Epithelial cell of esophagus (primary cell): ENCODE results near the gene ENO4.

Experiments used
- DNase-seq: peaks from one replicate; pipeline ENCODE4 v3.0.0; 2010; ENCODE audit warnings: low read depth
- H3K4me3 ChIP-seq: 2 replicates; pipeline ENCODE4 v1.5.1; 2011; ENCODE audit warnings: mild to moderate bottlenecking, low read length, control low read depth
- CTCF ChIP-seq: IDR thresholded peaks from 2 replicates; pipeline ENCODE4 v1.5.1; 2011; ENCODE audit warnings: low read depth, mild to moderate bottlenecking, low read length, control low read depth, inconsistent platforms; ENCODE audit not compliant: insufficient read depth; ENCODE audit errors: missing control alignments

The ENO4 gene

DNA sequence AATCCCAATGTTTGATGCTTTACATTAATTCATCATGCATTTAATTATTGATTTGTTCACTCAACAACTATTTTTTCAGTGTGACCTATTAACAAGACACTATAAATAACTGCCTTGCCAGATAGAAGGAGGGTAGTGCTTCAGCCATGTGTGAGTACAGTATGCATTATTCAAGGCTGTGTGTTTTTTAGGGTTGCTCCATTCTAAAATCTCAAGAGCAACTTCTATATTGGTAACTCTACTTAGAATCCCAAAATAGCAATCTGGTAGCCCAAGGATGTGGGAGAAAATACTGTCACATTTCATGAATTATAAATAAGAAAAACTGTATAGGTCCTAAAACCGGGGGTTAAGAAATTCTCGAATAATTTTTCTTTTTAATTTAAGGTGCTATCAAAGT lies 69.9 kb downstream of the ENO4 start:
- H3K4me3 ChIP-seq = no peak overlapping the region
- TF ChIP-seq CTCF = no peak
- no peak for DNase-seq

GRCh38 chr10:116919706-116920105 lies 70.4 kb downstream of the ENO4 start:
- no peak overlapping the region for H3K4me3 ChIP-seq
- no peak for TF ChIP-seq CTCF
- no peak for DNase-seq

DNA sequence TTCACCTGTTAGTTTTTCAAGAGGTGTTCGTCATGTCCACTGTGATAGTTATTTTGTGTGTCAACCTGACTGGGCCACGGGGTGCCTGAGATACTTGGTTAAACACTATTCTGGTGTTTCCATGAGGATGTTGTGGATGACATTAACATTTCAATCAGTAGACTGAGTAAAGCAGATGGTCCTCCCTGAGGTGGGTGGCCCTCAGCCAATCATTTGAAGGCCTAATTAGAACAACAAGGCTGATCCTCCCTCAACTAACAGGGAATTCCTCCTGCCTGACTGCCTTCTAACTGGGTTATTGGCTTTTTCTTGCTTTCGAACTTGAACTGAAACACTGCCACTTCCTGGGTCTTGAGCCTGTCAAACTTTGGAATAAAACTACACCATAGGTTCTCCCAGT lies 75.8 kb downstream of the ENO4 start:
- no peak for DNase-seq
- no peak for TF ChIP-seq CTCF
- no peak overlapping the region for H3K4me3 ChIP-seq

GRCh38 chr10:116926426-116926825 lies 77.1 kb downstream of the ENO4 start:
- TF ChIP-seq CTCF = no peak
- DNase-seq = no peak
- H3K4me3 ChIP-seq = no peak overlapping the region

DNA sequence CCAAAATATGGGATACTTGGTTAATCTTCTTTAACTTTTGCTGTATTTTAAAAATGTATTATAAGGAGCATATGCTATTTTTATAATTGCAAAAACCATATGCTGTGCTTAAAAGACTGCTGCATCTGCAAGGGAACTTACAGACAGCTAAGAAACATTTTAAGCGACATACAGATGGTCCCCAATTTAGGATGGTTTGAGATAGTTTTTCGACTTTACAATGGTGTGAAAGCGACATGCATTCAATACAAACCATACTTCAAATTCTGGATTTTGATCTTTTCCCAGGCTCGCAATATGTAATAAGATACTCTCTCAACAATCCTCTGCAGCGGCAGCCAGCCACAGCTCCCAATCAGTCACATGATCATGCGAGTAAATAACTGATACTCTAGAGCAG lies 82.5 kb downstream of the ENO4 start:
- no peak for TF ChIP-seq CTCF
- no peak overlapping the region for H3K4me3 ChIP-seq
- no peak for DNase-seq
